Thoracic aorta (tissue), 2 donors: ENCODE results near the gene SNX14. TPM values are rescaled to one million over a fixed set of nuclear protein-coding genes. Genes with fewer than 3 reads are reported as not detected.

Experiments used
- ATAC-seq: fragments of 150-250 bp; one replicate; pipeline ENCODE4 v1.8.0; 2017; ENCODE audit warnings: low read depth; ENCODE audit not compliant: insufficient number of reproducible peaks, low FRiP score
- DNase-seq: peaks from one replicate; pipeline ENCODE4 v3.0.0-alpha.2; 2020; ENCODE audit warnings: low spot score
- H3K27ac ChIP-seq, 2 donors: fragments of 200-600 bp; sonication (generic); 1 replicate in 1 of 2; 2 replicates in 1 of 2; pipeline ENCODE4 v1.5.1; 2016; ENCODE audit warnings: mild to moderate bottlenecking in 2 of 2, moderate library complexity in 2 of 2
- H3K27me3 ChIP-seq: fragments of 200-600 bp; sonication (generic); replicated peaks from 2 replicates; pipeline ENCODE4 v1.6.0; 2016; ENCODE audit warnings: mild to moderate bottlenecking; ENCODE audit not compliant: insufficient read depth
- H3K36me3 ChIP-seq: fragments of 200-600 bp; sonication (generic); one replicate; pipeline ENCODE4 v1.5.1; 2016
- H3K4me1 ChIP-seq, 2 donors: fragments of 200-600 bp; sonication (generic); 1 replicate in 1 of 2; 2 replicates in 1 of 2; pipeline versions ENCODE4 v1.5.1 to v1.6.0; 2016; ENCODE audit warnings: low read depth in 2 of 2, mild to moderate bottlenecking in 1 of 2; ENCODE audit not compliant: control insufficient read depth in 1 of 2
- H3K4me3 ChIP-seq: fragments of 200-600 bp; sonication (generic); 2 replicates; pipeline ENCODE4 v1.5.1; 2016; ENCODE audit warnings: mild to moderate bottlenecking
- H3K9me3 ChIP-seq: fragments of 200-600 bp; sonication (generic); 2 replicates; pipeline ENCODE4 v1.5.1; 2016
- total RNA-seq, 2 donors: library from RNA; depleted of rRNA; stranded (reverse); fragments of >200 nt; gene quantifications; one replicate each; pipeline versions ENCODE4 v1.1.0 to v1.2.3, GENCODE V29; 2016
- TF ChIP-seq, protein P1 (sequence below): fragments of 200-600 bp; sonication (generic); IDR thresholded peaks from one replicate; pipeline ENCODE4 v1.5.1; 2019; ENCODE audit warnings: antibody characterized with exemption

SNX14 gene, protein sequence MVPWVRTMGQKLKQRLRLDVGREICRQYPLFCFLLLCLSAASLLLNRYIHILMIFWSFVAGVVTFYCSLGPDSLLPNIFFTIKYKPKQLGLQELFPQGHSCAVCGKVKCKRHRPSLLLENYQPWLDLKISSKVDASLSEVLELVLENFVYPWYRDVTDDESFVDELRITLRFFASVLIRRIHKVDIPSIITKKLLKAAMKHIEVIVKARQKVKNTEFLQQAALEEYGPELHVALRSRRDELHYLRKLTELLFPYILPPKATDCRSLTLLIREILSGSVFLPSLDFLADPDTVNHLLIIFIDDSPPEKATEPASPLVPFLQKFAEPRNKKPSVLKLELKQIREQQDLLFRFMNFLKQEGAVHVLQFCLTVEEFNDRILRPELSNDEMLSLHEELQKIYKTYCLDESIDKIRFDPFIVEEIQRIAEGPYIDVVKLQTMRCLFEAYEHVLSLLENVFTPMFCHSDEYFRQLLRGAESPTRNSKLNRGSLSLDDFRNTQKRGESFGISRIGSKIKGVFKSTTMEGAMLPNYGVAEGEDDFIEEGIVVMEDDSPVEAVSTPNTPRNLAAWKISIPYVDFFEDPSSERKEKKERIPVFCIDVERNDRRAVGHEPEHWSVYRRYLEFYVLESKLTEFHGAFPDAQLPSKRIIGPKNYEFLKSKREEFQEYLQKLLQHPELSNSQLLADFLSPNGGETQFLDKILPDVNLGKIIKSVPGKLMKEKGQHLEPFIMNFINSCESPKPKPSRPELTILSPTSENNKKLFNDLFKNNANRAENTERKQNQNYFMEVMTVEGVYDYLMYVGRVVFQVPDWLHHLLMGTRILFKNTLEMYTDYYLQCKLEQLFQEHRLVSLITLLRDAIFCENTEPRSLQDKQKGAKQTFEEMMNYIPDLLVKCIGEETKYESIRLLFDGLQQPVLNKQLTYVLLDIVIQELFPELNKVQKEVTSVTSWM
- total RNA-seq = 100 to 1,000 TPM in 1 of 2 donors, 10 to 100 TPM in 1; 66.5 to 131 TPM

- H3K27ac ChIP-seq = peak within 1 kb of the TSS; percentile 98 to 99
- no peaks in the 10 kb centered on the region for H3K27me3 ChIP-seq
- peaks cover 11 to 23% of the 10 kb centered on the region in 2 donors for H3K4me1 ChIP-seq
- TF ChIP-seq, protein P1, sequence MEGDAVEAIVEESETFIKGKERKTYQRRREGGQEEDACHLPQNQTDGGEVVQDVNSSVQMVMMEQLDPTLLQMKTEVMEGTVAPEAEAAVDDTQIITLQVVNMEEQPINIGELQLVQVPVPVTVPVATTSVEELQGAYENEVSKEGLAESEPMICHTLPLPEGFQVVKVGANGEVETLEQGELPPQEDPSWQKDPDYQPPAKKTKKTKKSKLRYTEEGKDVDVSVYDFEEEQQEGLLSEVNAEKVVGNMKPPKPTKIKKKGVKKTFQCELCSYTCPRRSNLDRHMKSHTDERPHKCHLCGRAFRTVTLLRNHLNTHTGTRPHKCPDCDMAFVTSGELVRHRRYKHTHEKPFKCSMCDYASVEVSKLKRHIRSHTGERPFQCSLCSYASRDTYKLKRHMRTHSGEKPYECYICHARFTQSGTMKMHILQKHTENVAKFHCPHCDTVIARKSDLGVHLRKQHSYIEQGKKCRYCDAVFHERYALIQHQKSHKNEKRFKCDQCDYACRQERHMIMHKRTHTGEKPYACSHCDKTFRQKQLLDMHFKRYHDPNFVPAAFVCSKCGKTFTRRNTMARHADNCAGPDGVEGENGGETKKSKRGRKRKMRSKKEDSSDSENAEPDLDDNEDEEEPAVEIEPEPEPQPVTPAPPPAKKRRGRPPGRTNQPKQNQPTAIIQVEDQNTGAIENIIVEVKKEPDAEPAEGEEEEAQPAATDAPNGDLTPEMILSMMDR = no peak
- peak; percentile 73 for DNase-seq
- peak within 1 kb of the TSS; percentile 94 for H3K4me3 ChIP-seq
- peak; percentile 95 for ATAC-seq
- no peaks in the 10 kb centered on the region for H3K36me3 ChIP-seq
- H3K9me3 ChIP-seq = no peaks in the 10 kb centered on the region
Observed at GRCh38 chr6:85593438-85594196, at the start of gene SNX14. TSS of gene SNX14 (minus strand) at chr6:85593858. CDS start at chr6:85593718, 140 bp downstream.

- H3K4me3 ChIP-seq = peak within 1 kb of the TSS; percentile 80
- peaks cover 15 to 37% of the 10 kb centered on the region in 2 donors for H3K4me1 ChIP-seq
- H3K36me3 ChIP-seq = no peaks in the 10 kb centered on the region
- TF ChIP-seq, protein P1 = no peak
- ATAC-seq (peak; percentile 84), DNase-seq (peak; percentile 94)
- no peaks in the 10 kb centered on the region for H3K9me3 ChIP-seq
- H3K27me3 ChIP-seq = no peaks in the 10 kb centered on the region
- H3K27ac ChIP-seq = peak within 1 kb of the TSS; percentile 99 to 100
Observed at GRCh38 chr6:85642774-85643536, 49.3 kb upstream of the SNX14 start, which contains the start of gene SYNCRIP. TSS of gene SYNCRIP (minus strand) at chr6:85642886. CDS start at chr6:85641439, 1,447 bp downstream.

DNA sequence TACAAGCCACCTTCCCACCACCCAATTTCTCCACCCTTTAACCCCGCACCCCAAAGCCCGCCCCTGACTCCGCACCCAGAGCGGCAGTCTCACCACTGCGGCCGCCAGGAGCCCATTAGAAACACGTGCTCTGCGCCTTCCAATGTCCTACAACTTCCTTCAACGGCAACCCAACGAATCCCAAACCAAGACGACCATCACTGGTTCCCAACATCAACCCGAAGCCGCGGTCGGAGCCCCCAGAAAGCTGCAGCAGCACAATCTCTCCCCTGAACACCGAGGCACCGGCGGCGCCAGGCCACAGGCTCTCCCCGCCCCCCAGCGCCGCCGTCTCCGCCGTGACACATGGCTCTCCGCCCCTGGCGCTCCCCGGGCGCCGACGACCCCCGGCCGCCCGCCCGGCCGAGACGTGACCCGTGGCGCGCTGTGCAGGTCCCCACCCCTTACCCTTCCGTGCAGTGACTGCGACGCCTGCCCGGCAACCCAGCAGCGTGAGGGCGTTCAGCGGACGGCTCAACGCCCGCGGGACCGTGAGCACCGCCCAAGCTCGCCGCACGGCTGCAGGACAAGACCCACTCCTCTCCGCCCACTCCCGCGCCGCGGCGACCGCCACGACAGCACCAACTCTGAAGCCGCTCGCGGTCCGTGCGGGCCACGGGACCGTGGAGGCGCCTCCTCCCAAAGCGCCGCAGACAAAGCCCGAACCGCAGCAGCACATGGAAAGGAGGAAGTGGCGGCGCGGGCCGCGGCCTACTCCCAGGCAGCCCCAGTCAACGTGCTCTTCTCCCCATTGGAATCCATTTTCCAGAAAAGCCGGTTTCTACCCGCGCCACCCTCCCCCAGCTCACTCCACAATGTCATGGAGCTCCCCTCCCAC lies 48.5 kb upstream of the SNX14 start:
- peaks cover 5% of the 10 kb centered on the region for H3K36me3 ChIP-seq
- ATAC-seq (no peak), DNase-seq (peak; percentile 16)
- TF ChIP-seq, protein P1 = no peak
- peak overlapping the region; percentile 80 for H3K4me3 ChIP-seq
- peak overlapping the region; percentile 99 to 100 for H3K27ac ChIP-seq
- no peaks in the 10 kb centered on the region for H3K27me3 ChIP-seq
- H3K9me3 ChIP-seq = no peaks in the 10 kb centered on the region
- peaks cover 21 to 45% of the 10 kb centered on the region in 2 donors for H3K4me1 ChIP-seq

DNA sequence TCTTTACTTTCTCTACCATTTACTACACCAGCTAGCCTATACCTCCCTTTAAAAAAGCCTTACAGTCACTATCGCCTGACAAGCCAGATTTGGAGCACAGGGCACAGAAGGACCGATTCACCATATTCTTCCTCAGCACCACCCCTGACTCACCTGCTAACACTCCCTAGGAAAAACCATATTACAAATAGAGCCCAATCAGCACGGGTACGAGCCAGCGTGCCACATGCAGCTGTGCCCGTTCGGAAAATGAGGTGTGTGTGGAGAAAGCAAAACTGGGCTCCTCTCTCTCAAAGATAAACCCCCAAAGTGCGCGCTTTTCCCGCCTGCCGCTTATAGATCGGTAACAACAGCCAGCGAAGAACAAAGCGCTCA lies 47.9 kb upstream of the SNX14 start:
- H3K36me3 ChIP-seq = peaks cover 11% of the 10 kb centered on the region
- peak overlapping the region; percentile 80 for H3K4me3 ChIP-seq
- peak overlapping the region; percentile 99 to 100 for H3K27ac ChIP-seq
- peaks cover 24 to 48% of the 10 kb centered on the region in 2 donors for H3K4me1 ChIP-seq
- ATAC-seq (no peak), DNase-seq (no peak)
- H3K9me3 ChIP-seq = no peaks in the 10 kb centered on the region
- TF ChIP-seq, protein P1 = no peak
- H3K27me3 ChIP-seq = no peaks in the 10 kb centered on the region
